Natural killer cell (primary cell): ENCODE data around the gene SERPINI2. TPM values are rescaled to one million over a fixed set of nuclear protein-coding genes. Genes with fewer than 3 reads are reported as not detected.

Experiments
- ATAC-seq, 3 donors: fragments of 150-1000 bp in 2 of 3; fragments of 200-7000 bp in 1 of 3; cut with Tn5 transposase; 1 replicate in 1 of 3; 2 replicates in 2 of 3; pipeline ENCODE4 v1.10.0; 2021; ENCODE audit warnings: mild to moderate bottlenecking in 2 of 3, moderate library complexity in 2 of 3
- DNase-seq, 2 donors: peaks; one replicate each; pipeline versions ENCODE4 v3.0.0 to v3.0.0-alpha.2; 2013 to 2021; ENCODE audit warnings: mixed read lengths in 1 of 2
- H3K27ac ChIP-seq: one replicate; pipeline ENCODE4 v1.5.1; 2013; ENCODE audit warnings: mild to moderate bottlenecking, low read length
- H3K27me3 ChIP-seq: one replicate; pipeline ENCODE4 v1.6.1; 2013; ENCODE audit warnings: low read length; ENCODE audit not compliant: control insufficient read depth, insufficient read depth
- H3K36me3 ChIP-seq: one replicate; pipeline ENCODE4 v1.6.1; 2013; ENCODE audit warnings: low read length; ENCODE audit not compliant: control insufficient read depth, insufficient read depth
- H3K4me1 ChIP-seq: one replicate; pipeline ENCODE4 v1.6.1; 2013; ENCODE audit warnings: low read length; ENCODE audit not compliant: control insufficient read depth, insufficient read depth
- H3K4me3 ChIP-seq: one replicate; pipeline ENCODE4 v1.5.1; 2013; ENCODE audit warnings: low read length
- H3K9me3 ChIP-seq: one replicate; pipeline ENCODE4 v1.6.1; 2013; ENCODE audit warnings: low read length; ENCODE audit not compliant: control insufficient read depth, insufficient read depth
- H3K27ac Mint-ChIP-seq, 2 donors: one replicate each; pipeline ENCODE4 v1.8.0; 2022; ENCODE audit warnings: mild to moderate bottlenecking in 2 of 2, mixed read lengths in 2 of 2, moderate library complexity in 1 of 2
- H3K27me3 Mint-ChIP-seq, 2 donors: one replicate each; pipeline ENCODE4 v1.8.0; 2022; ENCODE audit warnings: low read depth in 2 of 2, mixed read lengths in 2 of 2
- H3K36me3 Mint-ChIP-seq: one replicate; pipeline ENCODE4 v1.8.0; 2022; ENCODE audit warnings: mixed read lengths
- H3K4me1 Mint-ChIP-seq, 2 donors: one replicate each; pipeline ENCODE4 v1.8.0; 2022; ENCODE audit warnings: mixed read lengths in 2 of 2
- H3K4me3 Mint-ChIP-seq: one replicate; pipeline ENCODE4 v1.8.0; 2022; ENCODE audit warnings: mild to moderate bottlenecking, moderate library complexity, mixed read lengths
- H3K9me3 Mint-ChIP-seq, 2 donors: one replicate each; pipeline ENCODE4 v1.8.0; 2022; ENCODE audit warnings: mixed read lengths in 2 of 2
- WGBS: methylation state at CpG from one replicate; pipeline ENCODE4 v1.1.7; 2013; ENCODE audit warnings: missing lambda C conversion rate; ENCODE audit not compliant: insufficient coverage; 5-methylcytosine and 5-hydroxymethylcytosine counted together
- intact Hi-C: fragments of 100-400 bp; cut with micrococcal nuclease; formaldehyde crosslinking; loops from one replicate; pipeline ENCODE4 v1.14.2; 2022
- total RNA-seq, 4 donors: library from RNA; stranded (reverse); fragments of 120-200 nt in 1 of 4; gene quantifications; one replicate each; pipeline versions ENCODE4 v1.2.3 to v1.2.4, GENCODE V29; 2013 to 2022
- TF ChIP-seq, protein P1 (sequence below): fragments of 200-600 bp; IDR thresholded peaks from one replicate; pipeline ENCODE4 v1.8.0; 2022; ENCODE audit warnings: antibody characterized with exemption

Gene SERPINI2
- total RNA-seq, 3 donors from 2014 or later (not counting 1 experiment from before 2014, with no cell fraction given), result not detected

DNA sequence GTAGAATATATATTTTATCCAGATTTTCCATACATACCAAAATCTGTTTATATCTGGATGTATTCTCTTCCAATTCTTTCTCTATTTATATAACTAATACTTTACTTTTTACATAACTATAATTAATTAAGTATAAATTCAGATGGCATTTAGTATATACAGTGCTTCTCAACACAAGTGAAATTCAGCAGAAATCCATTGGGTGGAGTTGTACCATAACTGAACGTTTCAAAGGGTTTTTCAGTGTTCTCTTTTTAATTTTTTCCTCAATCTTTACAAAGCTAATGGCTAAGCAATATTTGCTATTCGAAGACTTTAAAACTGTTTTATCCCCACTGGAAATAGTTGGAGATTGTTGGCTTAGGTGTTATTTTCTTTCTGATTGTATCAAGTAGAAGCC lies 79.8 kb downstream of the SERPINI2 start:
- Histone ChIP-seq H3K27ac (no peak overlapping the region), H3K4me1 (no peaks in the 10 kb centered on the region), H3K36me3 (no peaks in the 10 kb centered on the region), H3K27me3 (no peaks in the 10 kb centered on the region), H3K9me3 (no peaks in the 10 kb centered on the region), H3K4me3 (no peak overlapping the region)
- WGBS, result 43% methylated on average over 1 of the region's 2 CpGs
- DNase-seq (no peak), ATAC-seq (no peak)
- Mint-ChIP-seq H3K9me3 (no peaks in the 10 kb centered on the region), H3K4me1 (no peaks in the 10 kb centered on the region), H3K36me3 (no peaks in the 10 kb centered on the region), H3K4me3 (no peak overlapping the region), H3K27ac (no peak overlapping the region), H3K27me3 (peaks cover 6 to 8% of the 10 kb centered on the region in 2 donors)
- TF ChIP-seq, protein P1, sequence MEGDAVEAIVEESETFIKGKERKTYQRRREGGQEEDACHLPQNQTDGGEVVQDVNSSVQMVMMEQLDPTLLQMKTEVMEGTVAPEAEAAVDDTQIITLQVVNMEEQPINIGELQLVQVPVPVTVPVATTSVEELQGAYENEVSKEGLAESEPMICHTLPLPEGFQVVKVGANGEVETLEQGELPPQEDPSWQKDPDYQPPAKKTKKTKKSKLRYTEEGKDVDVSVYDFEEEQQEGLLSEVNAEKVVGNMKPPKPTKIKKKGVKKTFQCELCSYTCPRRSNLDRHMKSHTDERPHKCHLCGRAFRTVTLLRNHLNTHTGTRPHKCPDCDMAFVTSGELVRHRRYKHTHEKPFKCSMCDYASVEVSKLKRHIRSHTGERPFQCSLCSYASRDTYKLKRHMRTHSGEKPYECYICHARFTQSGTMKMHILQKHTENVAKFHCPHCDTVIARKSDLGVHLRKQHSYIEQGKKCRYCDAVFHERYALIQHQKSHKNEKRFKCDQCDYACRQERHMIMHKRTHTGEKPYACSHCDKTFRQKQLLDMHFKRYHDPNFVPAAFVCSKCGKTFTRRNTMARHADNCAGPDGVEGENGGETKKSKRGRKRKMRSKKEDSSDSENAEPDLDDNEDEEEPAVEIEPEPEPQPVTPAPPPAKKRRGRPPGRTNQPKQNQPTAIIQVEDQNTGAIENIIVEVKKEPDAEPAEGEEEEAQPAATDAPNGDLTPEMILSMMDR, result no peak
- intact Hi-C loops, result no loop called here

Other genes starting within 250 kb of the SERPINI2 start
- gene ZBBX, start 93.7 kb downstream of the SERPINI2 start, total RNA-seq, result not detected
- gene WDR49, start 179.9 kb upstream of the SERPINI2 start, total RNA-seq, result 1 to 10 TPM; 1.4 to 1.9 (median 1.5) TPM